Effector CD8-positive, alpha-beta T cell (primary cell): ENCODE data around the gene DHX30.
"Not testable (repeated sequence)": the region's sequence is repeated elsewhere in the genome, so short reads cannot be mapped to it uniquely, and the experiment has no call there.

Source experiments
- DNase-seq: peaks from one replicate; lab custom pipeline; 2025; lab: John Stamatoyannopoulos, UW
- total RNA-seq, 4 experiments: gene quantifications; one replicate each; lab custom pipeline; 2026; lab: John Stamatoyannopoulos, UW

The DHX30 gene, protein sequence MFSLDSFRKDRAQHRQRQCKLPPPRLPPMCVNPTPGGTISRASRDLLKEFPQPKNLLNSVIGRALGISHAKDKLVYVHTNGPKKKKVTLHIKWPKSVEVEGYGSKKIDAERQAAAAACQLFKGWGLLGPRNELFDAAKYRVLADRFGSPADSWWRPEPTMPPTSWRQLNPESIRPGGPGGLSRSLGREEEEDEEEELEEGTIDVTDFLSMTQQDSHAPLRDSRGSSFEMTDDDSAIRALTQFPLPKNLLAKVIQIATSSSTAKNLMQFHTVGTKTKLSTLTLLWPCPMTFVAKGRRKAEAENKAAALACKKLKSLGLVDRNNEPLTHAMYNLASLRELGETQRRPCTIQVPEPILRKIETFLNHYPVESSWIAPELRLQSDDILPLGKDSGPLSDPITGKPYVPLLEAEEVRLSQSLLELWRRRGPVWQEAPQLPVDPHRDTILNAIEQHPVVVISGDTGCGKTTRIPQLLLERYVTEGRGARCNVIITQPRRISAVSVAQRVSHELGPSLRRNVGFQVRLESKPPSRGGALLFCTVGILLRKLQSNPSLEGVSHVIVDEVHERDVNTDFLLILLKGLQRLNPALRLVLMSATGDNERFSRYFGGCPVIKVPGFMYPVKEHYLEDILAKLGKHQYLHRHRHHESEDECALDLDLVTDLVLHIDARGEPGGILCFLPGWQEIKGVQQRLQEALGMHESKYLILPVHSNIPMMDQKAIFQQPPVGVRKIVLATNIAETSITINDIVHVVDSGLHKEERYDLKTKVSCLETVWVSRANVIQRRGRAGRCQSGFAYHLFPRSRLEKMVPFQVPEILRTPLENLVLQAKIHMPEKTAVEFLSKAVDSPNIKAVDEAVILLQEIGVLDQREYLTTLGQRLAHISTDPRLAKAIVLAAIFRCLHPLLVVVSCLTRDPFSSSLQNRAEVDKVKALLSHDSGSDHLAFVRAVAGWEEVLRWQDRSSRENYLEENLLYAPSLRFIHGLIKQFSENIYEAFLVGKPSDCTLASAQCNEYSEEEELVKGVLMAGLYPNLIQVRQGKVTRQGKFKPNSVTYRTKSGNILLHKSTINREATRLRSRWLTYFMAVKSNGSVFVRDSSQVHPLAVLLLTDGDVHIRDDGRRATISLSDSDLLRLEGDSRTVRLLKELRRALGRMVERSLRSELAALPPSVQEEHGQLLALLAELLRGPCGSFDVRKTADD
- 137 to 206 (median 166) reads per million in 4 experiments for total RNA-seq

DNA sequence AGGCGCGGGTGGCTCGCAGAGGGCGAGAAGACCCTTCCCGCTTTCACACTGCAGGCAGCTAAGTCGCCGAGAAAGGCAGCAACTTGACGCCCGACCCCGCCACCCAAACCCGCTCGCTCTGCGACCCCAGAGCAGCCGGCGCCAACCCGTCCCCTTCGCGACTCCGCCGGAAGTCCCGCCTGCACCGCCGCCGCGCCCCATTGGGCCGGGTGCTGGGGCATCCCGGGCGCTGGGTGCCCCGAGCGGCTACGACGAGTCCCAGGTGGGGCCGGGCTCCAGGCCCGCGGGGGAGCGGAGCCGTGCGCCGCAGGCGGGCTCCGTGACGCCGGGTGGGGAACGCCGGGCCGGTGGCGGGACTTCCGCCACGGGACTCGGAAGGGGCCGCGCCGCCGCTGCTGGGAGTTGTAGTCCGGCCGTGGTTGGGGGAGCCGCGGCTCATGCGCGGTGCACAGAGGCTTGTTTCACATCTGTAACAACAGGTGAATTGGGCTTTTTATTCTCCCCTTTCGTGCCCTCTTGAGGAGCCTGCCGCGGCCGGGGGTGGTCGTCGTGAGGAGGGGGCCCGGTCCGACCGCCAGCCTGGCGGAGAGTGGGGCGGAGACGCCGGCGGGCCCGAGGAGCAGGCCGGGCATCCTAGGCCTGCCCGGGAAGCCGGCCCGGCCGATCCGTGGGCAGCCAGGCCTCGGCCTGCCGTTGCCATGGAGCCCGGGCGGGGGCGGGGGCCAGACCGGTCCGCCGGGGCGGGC lies at the start of gene DHX30:
Gene DHX30 (plus strand): TSS at position 405 of the 746 bp plus-strand sequence. CDS start 7,546 bp downstream, outside the sequence.
- DNase-seq, result peak; percentile 74

DNA sequence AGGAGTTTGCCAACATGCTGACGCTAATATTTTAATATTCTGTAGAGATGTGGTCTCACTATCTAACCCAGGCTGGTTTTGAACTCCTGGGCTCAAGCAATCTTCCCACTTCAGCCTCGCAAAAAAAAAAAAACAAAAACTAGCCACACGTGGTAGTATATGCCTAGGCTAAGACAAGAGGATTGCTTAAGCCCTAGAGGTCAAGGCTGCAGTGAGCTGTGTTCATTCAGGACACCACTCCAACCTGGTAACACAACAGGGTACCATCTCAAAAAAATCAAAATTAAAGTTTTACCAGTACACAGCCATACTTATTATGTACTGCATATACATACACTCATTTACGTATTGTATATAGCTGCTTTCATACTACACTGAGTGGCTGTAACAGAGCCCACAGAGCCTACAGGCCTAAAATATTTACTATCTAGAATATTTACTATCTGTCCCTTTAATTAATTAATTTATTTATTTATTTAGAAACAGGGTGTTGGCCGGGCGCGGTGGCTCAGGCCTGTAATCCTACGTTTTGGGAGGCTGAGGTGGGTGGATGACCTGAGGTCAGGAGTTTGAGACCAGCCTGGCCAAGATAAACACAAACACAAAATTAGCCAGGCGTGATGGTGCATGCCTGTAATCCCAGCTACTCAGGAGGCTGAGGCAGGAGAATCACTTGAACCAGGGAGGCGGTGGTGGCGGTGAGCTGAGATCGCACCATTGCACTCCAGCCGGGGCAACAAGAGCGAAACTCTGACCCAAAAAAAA lies 44.5 kb upstream of the DHX30 start:
- DNase-seq, result no peak

DNA sequence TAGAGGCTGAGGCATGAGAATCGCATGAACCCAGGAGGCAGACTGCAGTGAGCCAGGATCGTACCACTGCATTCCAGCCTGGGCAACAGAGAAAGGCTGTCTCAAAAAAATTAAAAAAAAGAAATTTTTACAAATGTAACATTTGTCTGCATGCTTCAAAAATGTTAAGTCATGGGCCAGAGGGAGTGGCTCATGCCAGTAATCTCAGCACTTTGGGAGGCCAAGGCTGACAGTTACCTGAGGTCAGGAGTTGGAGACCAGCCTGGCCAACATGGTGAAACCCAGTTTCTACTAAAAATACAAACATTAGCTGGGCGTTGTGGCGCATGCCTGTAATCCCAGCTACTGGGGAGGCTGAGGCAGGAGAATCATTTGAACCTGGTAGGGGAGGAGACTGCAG lies 42.7 kb upstream of the DHX30 start:
- not testable (repeated sequence) for DNase-seq

- DNase-seq, result no peak
Measured at GRCh38 chr3:47761046-47761445, 41.9 kb upstream of the DHX30 start.

DNA sequence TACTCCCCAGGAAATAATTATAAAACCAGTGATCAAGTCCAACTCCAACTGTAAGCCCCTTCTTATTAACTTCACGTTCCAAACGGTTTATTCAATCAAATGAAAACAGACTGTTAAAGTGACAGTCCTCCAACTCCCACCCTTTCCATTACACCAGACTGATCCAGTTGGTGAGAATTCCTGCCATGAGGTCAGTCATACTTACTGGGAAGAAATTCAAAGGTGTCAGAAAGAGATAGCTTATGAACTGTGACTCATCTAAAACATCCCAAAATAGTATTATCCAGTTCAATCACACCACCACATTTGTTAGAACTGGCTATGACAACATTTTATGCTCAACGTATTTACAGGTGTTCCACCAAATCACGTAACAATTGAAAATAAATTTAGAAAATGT lies 40.7 kb upstream of the DHX30 start:
- DNase-seq, result no peak

- no peak for DNase-seq
Measured at GRCh38 chr3:47766186-47766585, 36.8 kb upstream of the DHX30 start.

DNA sequence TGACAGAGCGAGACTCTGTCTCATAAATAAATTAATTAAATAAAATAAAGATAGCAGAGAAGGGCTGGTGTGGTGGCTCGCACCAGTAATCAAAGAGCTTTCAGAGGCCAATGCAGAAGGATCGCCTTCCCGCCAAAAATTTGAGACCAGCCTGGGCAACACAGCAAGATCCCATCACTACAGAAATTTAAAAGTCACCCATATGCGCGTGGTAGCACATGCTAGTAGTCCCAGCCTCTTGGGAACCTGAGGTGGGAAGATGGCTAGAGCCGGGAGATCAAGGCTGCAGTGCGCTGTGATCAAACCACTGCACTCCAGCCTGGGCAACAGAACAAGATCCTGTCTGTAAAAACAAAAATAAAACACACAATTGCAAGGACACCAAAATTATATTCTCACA lies 30.9 kb upstream of the DHX30 start:
- no peak for DNase-seq

DNA sequence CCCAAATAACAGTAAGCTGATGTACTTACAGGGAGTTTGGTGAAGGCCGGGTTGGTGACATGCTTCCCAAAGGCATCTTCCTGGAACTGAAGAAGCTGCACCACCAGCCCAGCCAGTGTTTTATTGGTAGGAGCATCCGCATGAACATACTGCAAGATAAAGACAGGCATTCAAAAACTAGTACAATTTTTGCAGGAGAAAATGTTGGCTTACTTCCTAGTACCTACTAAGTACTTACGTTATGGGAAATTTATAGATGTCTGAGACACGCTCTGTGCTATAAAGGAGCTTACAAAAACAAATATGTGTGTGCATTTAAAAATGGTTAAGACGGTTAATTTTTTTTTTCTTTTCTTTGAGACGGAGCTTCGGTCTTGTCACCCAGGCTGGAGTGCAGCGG lies 30.1 kb upstream of the DHX30 start:
- no peak for DNase-seq

DNA sequence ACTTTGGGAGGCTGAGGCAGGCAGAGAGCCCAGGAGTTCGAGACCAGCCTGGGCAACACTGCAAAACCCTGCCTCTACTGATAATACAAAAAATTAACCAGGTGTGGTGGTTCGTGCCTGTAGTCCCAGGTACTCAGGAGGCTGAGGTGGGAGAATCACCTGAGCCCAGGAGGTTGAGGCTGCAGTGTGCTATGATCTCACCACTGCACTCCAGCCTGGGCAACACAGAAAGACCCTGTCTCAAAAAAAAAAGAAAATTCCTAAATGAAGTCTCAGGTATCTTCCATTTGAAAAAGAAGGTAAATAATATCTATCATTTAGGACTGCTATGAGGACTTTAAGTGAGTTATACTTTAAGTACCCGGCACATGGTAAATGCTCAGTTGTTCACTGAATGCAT lies 24.2 kb upstream of the DHX30 start:
- no peak for DNase-seq

DNA sequence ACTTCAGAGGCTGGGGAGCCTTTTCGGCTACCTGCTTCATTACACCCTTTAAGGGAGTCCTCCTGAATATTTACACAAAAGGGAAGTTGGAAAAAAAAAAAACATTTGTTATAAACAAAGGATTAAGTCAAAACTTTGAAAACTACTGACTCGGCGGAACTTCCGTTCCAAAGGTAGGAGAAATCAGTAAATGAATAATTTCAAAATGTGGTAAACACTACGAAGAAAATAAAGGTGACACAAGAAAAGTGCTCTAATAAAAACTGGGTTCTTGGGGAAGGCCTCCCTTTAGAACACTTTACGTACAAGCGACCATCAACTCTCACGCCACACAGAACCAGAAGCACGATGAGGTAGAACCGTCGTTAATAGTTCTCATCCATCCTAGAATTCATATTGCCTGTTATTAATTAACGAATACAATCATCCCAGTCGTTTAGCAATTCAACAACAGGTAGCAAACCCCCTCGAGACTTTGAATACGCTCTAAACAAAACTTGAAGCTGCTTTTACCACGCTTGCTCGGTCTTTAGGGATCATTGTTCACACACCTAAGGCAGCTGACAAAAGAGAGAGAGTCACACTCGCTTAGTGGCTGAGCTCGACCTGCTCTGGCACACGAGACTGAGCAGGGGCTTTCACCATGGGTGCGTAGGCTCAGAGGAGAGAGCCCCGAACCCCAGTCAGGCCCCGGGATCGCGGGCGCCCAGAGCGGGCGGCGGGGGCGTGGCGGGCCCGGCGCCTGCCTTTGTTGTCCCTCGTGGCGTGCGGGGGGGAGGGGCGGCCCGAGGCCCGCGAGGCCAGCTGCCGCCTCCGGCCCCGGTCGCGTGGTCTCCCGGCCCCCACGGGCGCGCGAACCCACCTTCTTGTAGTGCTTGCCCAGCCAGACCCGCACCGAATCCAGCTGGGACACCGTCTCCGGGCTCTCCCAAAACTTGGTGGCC lies 21.9 kb upstream of the DHX30 start:
- DNase-seq, result peak; percentile 55

DNA sequence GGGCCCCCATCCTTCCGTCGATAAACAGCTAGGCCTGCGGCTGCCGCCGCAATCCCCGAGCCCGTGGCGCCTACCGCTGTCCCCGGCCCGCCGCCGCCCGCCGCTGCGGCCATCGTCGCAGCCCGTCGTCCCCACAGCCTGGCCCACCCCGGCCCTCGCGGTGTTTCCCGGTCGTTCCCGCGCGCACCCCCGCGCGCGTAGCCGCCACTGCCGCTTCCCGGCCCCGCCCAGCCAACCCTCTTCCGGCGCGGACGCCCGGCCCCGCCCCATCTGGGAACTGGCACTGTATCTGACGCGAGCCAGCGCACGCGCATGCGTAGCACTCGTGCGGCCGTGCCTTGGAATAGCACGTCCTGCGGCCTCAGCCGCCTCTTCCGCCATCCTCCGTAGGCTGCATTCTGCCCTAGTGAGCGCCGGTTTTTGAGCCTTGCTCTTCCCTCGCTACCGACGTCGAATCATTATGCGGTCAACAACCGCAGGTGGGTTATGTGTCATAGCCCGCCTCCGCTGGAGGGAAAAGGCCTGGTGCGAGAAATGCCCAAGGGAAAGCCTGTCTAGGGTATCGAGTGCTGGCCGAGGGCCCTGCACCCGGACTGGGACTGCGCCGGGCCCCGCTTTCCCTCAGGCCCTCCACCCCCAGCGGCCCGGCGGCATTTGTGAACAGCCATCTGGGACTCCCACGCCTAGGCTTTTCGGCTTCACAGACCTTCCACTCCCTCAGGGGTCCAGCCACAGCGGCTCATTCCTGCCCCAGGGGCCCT lies 21.1 kb upstream of the DHX30 start, which contains the start of gene SMARCC1:
Gene SMARCC1 (minus strand): TSS at position 209 of the 761 bp plus-strand sequence. CDS start 96 bp downstream, at position 113.
- DNase-seq, result peak; percentile 95

GRCh38 chr3:47782446-47783308 lies 20.3 kb upstream of the DHX30 start:
- DNase-seq, result no peak

- DNase-seq, result no peak
Measured at GRCh38 chr3:47783673-47784072, 19.3 kb upstream of the DHX30 start.

- DNase-seq, result no peak
Measured at GRCh38 chr3:47791193-47791855, 11.6 kb upstream of the DHX30 start.

- no peak for DNase-seq
Measured at GRCh38 chr3:47792699-47793098, 10.2 kb upstream of the DHX30 start.

- DNase-seq, result no peak
Measured at GRCh38 chr3:47794544-47794943, 8.4 kb upstream of the DHX30 start.

GRCh38 chr3:47799733-47800132 lies 3.2 kb upstream of the DHX30 start:
- DNase-seq, result no peak
